ENCODE measurements around the gene MDH1B. TPM values are rescaled to one million over a fixed set of nuclear protein-coding genes. Genes with fewer than 3 reads are reported as not detected.

The MDH1B gene
- polyA plus RNA-seq, 1 of the 3 experiments (the other 2 are of a cell fraction) = 1.7 TPM

GRCh38 chr2:206764673-206765241, 371 bp downstream of the MDH1B start:
- Histone ChIP-seq H3K79me2 (ENCODE audit: insufficient read depth) (peaks cover 43% of the 10 kb centered on the region), H3K9me3 (no peaks in the 10 kb centered on the region), H3K36me3 (replicated peaks in 1 of 2; ENCODE audit: control insufficient read depth in 1 of 2, insufficient read depth in 2 of 2, low read length in 1 of 2) (peaks cover 21 to 25% of the 10 kb centered on the region in 2 experiments), H4K20me1 (ENCODE audit: insufficient read depth) (no peaks in the 10 kb centered on the region), H3F3A (replicated peaks; ENCODE audit: insufficient read depth) (no peaks in the 10 kb centered on the region), H3K9me2 (no peaks in the 10 kb centered on the region), H3K27me3 (ENCODE audit: insufficient read depth) (no peaks in the 10 kb centered on the region), H3K4me3 (ENCODE audit: low read depth in 2 of 2, low read length in 1 of 2) (peak overlapping the region; percentile 73 to 92), H3K9ac (peak overlapping the region; percentile 79), H3K4me1 (ENCODE audit: control insufficient read depth in 1 of 2, insufficient read depth in 2 of 2, low read depth in 1 of 2, low read length in 1 of 2) (peaks cover 0 to 5% of the 10 kb centered on the region in 2 experiments; a peak in 2 of 4 replicates), H3K4me2 (peak overlapping the region; percentile 82), H2AFZ (ENCODE audit: low read depth) (peak overlapping the region; percentile 99), H3K27ac (ENCODE audit: low read depth in 2 of 2, low read length in 1 of 2) (peak overlapping the region; percentile 80 to 93)
- TF ChIP-seq REST (IDR thresholded peaks at IDR 0.05; ENCODE audit: low read depth, low read length) (no peak), TAF1 (IDR thresholded peaks at IDR 0.05; ENCODE audit: borderline replicate concordance, low read depth, low read length) (0 out of 2 replicates have a peak, but pooled peaks have one; percentile 40), FOSL2 (IDR thresholded peaks at IDR 0.05; ENCODE audit: borderline replicate concordance, low read depth) (0 out of 2 replicates have a peak, but pooled peaks have one; percentile 23)
- TF ChIP-seq, protein P1, sequence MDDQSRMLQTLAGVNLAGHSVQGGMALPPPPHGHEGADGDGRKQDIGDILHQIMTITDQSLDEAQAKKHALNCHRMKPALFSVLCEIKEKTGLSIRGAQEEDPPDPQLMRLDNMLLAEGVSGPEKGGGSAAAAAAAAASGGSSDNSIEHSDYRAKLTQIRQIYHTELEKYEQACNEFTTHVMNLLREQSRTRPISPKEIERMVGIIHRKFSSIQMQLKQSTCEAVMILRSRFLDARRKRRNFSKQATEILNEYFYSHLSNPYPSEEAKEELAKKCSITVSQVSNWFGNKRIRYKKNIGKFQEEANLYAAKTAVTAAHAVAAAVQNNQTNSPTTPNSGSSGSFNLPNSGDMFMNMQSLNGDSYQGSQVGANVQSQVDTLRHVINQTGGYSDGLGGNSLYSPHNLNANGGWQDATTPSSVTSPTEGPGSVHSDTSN (IDR thresholded peaks at IDR 0.05) = peak; percentile 32; the same call in 1 of the 2 replicates
- CTCF ChIA-PET = interaction anchor here (1.0 to 2.5 kb wide), 7 partner anchors 9 to 213 kb away, joined by 3 to 11 read pairs (median 3); no protein-coding TSS in a partner anchor
- no peak for DNase-seq
- WGBS (ENCODE audit: low lambda C conversion rate) = 7% methylated on average over 14 of the region's 18 CpGs
- POLR2A ChIA-PET = interaction anchor here (0.8 kb wide), 3 partner anchors 9 to 109 kb away, joined by 3 to 5 read pairs (median 4); no protein-coding TSS in a partner anchor

DNA sequence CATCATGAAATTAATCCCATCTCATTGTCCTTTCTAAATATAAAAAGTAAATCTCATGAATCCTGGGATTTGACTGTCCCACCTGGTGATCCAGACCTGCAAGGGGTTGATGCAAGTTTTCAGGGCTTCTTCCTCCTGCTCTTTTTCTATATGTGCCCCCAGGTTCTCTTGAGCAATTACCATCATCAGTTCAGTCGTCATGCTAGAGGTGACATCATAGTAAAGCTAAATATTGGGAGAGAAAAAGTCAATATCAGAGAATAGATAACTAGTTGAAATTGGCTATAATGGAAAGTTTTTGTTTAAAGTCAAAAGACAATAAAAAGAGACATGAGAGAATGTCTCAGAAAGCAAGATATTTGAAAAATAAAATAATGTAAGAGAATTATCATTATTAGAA, 8.3 kb downstream of the MDH1B start:
- DNase-seq = no peak
- ChIA-PET CTCF (interaction anchor here (1.5 kb wide), 1 partner anchor 8 kb away, joined by 4 read pairs; the partner anchor contains the start of genes FASTKD2 and MDH1B), POLR2A (no interaction called here)
- Histone ChIP-seq H4K20me1 (ENCODE audit: insufficient read depth) (no peaks in the 10 kb centered on the region), H3K79me2 (ENCODE audit: insufficient read depth) (no peaks in the 10 kb centered on the region), H3K27me3 (ENCODE audit: insufficient read depth) (no peaks in the 10 kb centered on the region; the same call in 1 of the 2 replicates), H3K9me2 (no peaks in the 10 kb centered on the region), H3F3A (replicated peaks; ENCODE audit: insufficient read depth) (no peaks in the 10 kb centered on the region), H3K9me3 (no peaks in the 10 kb centered on the region), H3K4me3 (ENCODE audit: low read depth in 2 of 2, low read length in 1 of 2) (no peak overlapping the region), H2AFZ (ENCODE audit: low read depth) (no peak overlapping the region), H3K36me3 (replicated peaks in 1 of 2; ENCODE audit: control insufficient read depth in 1 of 2, insufficient read depth in 2 of 2, low read length in 1 of 2) (no peaks in the 10 kb centered on the region), H3K4me1 (ENCODE audit: control insufficient read depth in 1 of 2, insufficient read depth in 2 of 2, low read depth in 1 of 2, low read length in 1 of 2) (no peaks in the 10 kb centered on the region), H3K9ac (no peak overlapping the region), H3K27ac (ENCODE audit: low read depth in 2 of 2, low read length in 1 of 2) (no peak overlapping the region), H3K4me2 (no peak overlapping the region)
- 8% methylated on average over 1 of the region's 1 CpG for WGBS (ENCODE audit: low lambda C conversion rate)
- TF ChIP-seq USF1 (IDR thresholded peaks at IDR 0.05; ENCODE audit: borderline replicate concordance, low read depth) (no peak), EZH2phosphoT487 (IDR thresholded peaks at IDR 0.05; ENCODE audit: borderline replicate concordance, low read depth) (no peak), FOSL2 (IDR thresholded peaks at IDR 0.05; ENCODE audit: borderline replicate concordance, low read depth) (no peak), JUND (IDR thresholded peaks at IDR 0.05) (no peak), SMC3 (IDR thresholded peaks at IDR 0.05; ENCODE audit: low read depth, low read length) (no peak), TEAD4 (IDR thresholded peaks at IDR 0.05; ENCODE audit: borderline replicate concordance, insufficient read depth) (no peak)
